Epidermal melanocyte (primary cell): Measurements from ENCODE around the gene ZACN.
A peak's percentile ranks its signal among the peaks of the same experiment; 100 is the strongest.

ENCODE experiments used
- DNase-seq: peaks from one replicate; pipeline ENCODE4 v3.0.0; 2011; ENCODE audit warnings: low spot score; ENCODE audit not compliant: insufficient read length

ZACN gene

GRCh38 chr17:76102944-76103273, 23.9 kb downstream of the ZACN start:
- DNase-seq, result no peak

GRCh38 chr17:76103274-76104139, 24.5 kb downstream of the ZACN start, which contains the start of gene EXOC7:
TSS of gene EXOC7 (minus strand) at chr17:76103787. CDS start at chr17:76103692, 95 bp downstream.
- peak; percentile 85 for DNase-seq

- DNase-seq, result no peak
Measured at GRCh38 chr17:76104140-76104895, 25.3 kb downstream of the ZACN start.

- no peak for DNase-seq
Measured at GRCh38 chr17:76104896-76105231, 25.9 kb downstream of the ZACN start.

GRCh38 chr17:76106703-76107102, 27.7 kb downstream of the ZACN start:
- DNase-seq, result no peak

GRCh38 chr17:76107509-76107908, 28.5 kb downstream of the ZACN start:
- no peak for DNase-seq

- DNase-seq, result no peak
Measured at GRCh38 chr17:76111956-76112355, 33.0 kb downstream of the ZACN start.

- no peak for DNase-seq
Measured at GRCh38 chr17:76115138-76115754, 36.3 kb downstream of the ZACN start.

GRCh38 chr17:76119409-76120371, 40.7 kb downstream of the ZACN start:
- no peak for DNase-seq

- DNase-seq, result no peak
Measured at GRCh38 chr17:76120658-76121008, 41.7 kb downstream of the ZACN start.

- no peak for DNase-seq
Measured at GRCh38 chr17:76121932-76122430, 43.0 kb downstream of the ZACN start.

- DNase-seq, result no peak
Measured at GRCh38 chr17:76122431-76123190, 43.6 kb downstream of the ZACN start.

GRCh38 chr17:76123191-76123499, 44.2 kb downstream of the ZACN start:
- DNase-seq, result no peak

GRCh38 chr17:76123749-76124581, 45.0 kb downstream of the ZACN start:
- DNase-seq, result no peak

GRCh38 chr17:76124582-76125390, 45.8 kb downstream of the ZACN start:
- no peak for DNase-seq

GRCh38 chr17:76125391-76125675, 46.4 kb downstream of the ZACN start:
- DNase-seq, result no peak

GRCh38 chr17:76125922-76126321, 46.9 kb downstream of the ZACN start:
- DNase-seq, result no peak

- DNase-seq, result no peak
Measured at GRCh38 chr17:76130473-76130872, 51.5 kb downstream of the ZACN start.
